Astrocyte of the spinal cord (primary cell): ENCODE results near the gene MPPED1.

ENCODE experiments used
- DNase-seq: peaks from one replicate; pipeline ENCODE4 v3.0.0; 2011; ENCODE audit warnings: low read depth, low spot score
- H3K4me3 ChIP-seq: 2 replicates; pipeline ENCODE4 v1.5.1; 2011; ENCODE audit warnings: low read depth, mild to moderate bottlenecking, low read length, moderate library complexity
- CTCF ChIP-seq: IDR thresholded peaks from 2 replicates; pipeline ENCODE4 v1.5.1; 2012; ENCODE audit warnings: low read depth, mild to moderate bottlenecking, low read length, inconsistent platforms
- in situ Hi-C: cut with HindIII; loops from 2 replicates; pipeline ENCODE4 v1.10.0; 2017; ENCODE audit warnings: low sequenced_read_pairs

The MPPED1 gene

GRCh38 chr22:43433451-43434274 lies 21.8 kb downstream of the MPPED1 start:
- in situ Hi-C loops, result no loop called here
- no peak for TF ChIP-seq CTCF
- DNase-seq, result no peak
- H3K4me3 ChIP-seq, result no peak overlapping the region

GRCh38 chr22:43434275-43434927 lies 22.6 kb downstream of the MPPED1 start:
- no peak for TF ChIP-seq CTCF
- no peak for DNase-seq
- no peak overlapping the region for H3K4me3 ChIP-seq
- in situ Hi-C loops, result no loop called here

- in situ Hi-C loops, result no loop called here
Observed at GRCh38 chr22:43434928-43435311, 23.1 kb downstream of the MPPED1 start.

GRCh38 chr22:43435851-43436811 lies 24.3 kb downstream of the MPPED1 start:
- in situ Hi-C loops, result no loop called here
- TF ChIP-seq CTCF, result no peak
- no peak overlapping the region for H3K4me3 ChIP-seq
- DNase-seq, result no peak

More at GRCh38 chr22:43434928-43435311, 23.1 kb downstream of the MPPED1 start:
- no peak for TF ChIP-seq CTCF
- H3K4me3 ChIP-seq, result no peak overlapping the region
- no peak for DNase-seq

- H3K4me3 ChIP-seq, result no peak overlapping the region
- DNase-seq, result no peak
- in situ Hi-C loops, result no loop called here
- TF ChIP-seq CTCF, result no peak
Observed at GRCh38 chr22:43436868-43437267, 25.1 kb downstream of the MPPED1 start.

GRCh38 chr22:43437871-43438475 lies 26.2 kb downstream of the MPPED1 start:
- in situ Hi-C loops, result no loop called here
- no peak for TF ChIP-seq CTCF
- DNase-seq, result no peak
- H3K4me3 ChIP-seq, result no peak overlapping the region
